ENCODE results near the gene APBA2.
"Not testable (repeated sequence)": the region's sequence is repeated elsewhere in the genome, so short reads cannot be mapped to it uniquely, and the experiment has no call there.

The APBA2 gene

DNA sequence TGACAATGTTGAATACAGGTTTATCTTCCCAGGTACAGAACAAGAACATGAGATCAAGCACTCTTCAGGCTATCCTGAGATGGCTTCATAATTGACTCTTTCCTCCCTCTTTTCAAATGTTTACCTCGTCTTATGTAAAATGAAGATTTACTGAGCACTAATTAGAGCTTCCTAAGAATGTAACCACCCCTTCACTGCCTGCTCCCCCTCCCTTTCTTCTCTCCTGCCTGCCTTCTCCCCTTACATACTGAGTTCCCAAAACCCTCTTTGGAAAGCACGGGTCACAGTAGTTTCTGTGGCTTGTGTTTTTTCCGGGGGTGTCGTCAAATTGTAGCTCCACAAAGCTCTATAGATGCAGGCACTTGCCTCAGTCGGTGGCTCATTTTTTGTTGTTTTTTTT is 32.1 kb upstream of the APBA2 start:
- not testable (repeated sequence) for H3K36me3 ChIP-seq (ENCODE audit: control insufficient read depth, insufficient read depth, low read length); H3K27ac ChIP-seq (ENCODE audit: insufficient read depth, low read length, poor library complexity, severe bottlenecking); H3K4me3 ChIP-seq (ENCODE audit: insufficient read depth, low read depth, low read length, poor library complexity, severe bottlenecking)

DNA sequence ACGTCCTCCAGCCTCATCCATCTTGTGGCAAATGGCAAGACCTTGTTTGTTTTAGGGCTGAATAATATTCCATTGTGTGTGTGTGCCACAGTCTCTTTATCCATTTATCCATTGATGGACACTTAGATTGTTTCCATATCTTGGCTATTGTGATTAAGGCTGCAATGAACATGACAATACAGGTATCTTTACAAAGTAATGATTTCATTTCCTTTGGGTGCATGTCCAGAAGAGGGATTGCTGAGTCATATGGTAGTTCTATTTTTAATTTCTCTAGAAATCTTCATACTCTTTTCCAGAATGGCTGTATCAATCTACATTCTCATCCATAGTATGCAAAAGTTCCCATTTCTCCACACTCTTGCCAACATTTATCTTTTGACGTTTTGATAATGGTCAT is 31.2 kb upstream of the APBA2 start:
- not testable (repeated sequence) for DNase-seq; H3K27me3 ChIP-seq (replicated peaks; ENCODE audit: control insufficient read depth, insufficient read depth, low read length, poor library complexity, severe bottlenecking); H3K27ac ChIP-seq (ENCODE audit: insufficient read depth, low read length, poor library complexity, severe bottlenecking); H3K36me3 ChIP-seq (ENCODE audit: control insufficient read depth, insufficient read depth, low read length); H3K4me1 ChIP-seq (ENCODE audit: control insufficient read depth, insufficient read depth, low read length, poor library complexity, severe bottlenecking); H3K4me3 ChIP-seq (ENCODE audit: insufficient read depth, low read depth, low read length, poor library complexity, severe bottlenecking); H3K9me3 ChIP-seq (ENCODE audit: control insufficient read depth, low read length)

More for the DNA sequence above, 32.1 kb upstream of the APBA2 start:
- not testable (repeated sequence) for H3K9me3 ChIP-seq (ENCODE audit: control insufficient read depth, low read length); H3K4me1 ChIP-seq (ENCODE audit: control insufficient read depth, insufficient read depth, low read length, poor library complexity, severe bottlenecking); DNase-seq; H3K27me3 ChIP-seq (replicated peaks; ENCODE audit: control insufficient read depth, insufficient read depth, low read length, poor library complexity, severe bottlenecking)

DNA sequence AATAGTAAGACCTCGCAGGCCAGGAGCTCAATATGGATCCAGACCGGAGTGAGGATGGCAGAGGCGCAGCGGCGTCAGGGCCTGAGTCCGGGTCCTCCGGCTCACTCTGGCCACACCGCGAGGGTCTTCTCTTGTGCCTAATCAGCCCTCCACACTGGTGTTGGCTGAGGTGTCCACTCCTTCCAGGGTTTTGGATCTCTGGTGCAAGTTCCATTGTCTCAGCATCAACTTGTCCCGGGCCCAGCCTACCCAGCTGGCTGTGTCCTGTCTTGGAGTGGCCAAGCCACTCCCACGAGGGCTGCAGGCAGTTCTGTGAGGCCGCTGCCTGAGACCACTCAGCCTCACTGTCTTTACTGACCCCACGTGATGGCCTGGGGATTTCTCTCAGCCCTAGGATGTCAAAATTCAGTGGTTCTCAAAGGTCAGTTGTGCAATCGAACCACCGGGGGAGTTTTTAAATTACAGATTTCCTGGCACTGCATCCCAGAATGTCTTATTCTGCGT is 24.7 kb upstream of the APBA2 start:
- Histone ChIP-seq H3K4me3 (ENCODE audit: insufficient read depth, low read depth, low read length, poor library complexity, severe bottlenecking) (no peak overlapping the region), H3K36me3 (ENCODE audit: control insufficient read depth, insufficient read depth, low read length) (no peaks in the 10 kb centered on the region), H3K27ac (ENCODE audit: insufficient read depth, low read length, poor library complexity, severe bottlenecking) (no peak overlapping the region), H3K9me3 (ENCODE audit: control insufficient read depth, low read length) (no peaks in the 10 kb centered on the region), H3K27me3 (replicated peaks; ENCODE audit: control insufficient read depth, insufficient read depth, low read length, poor library complexity, severe bottlenecking) (no peaks in the 10 kb centered on the region), H3K4me1 (ENCODE audit: control insufficient read depth, insufficient read depth, low read length, poor library complexity, severe bottlenecking) (no peaks in the 10 kb centered on the region)
- DNase-seq: no peak

DNA sequence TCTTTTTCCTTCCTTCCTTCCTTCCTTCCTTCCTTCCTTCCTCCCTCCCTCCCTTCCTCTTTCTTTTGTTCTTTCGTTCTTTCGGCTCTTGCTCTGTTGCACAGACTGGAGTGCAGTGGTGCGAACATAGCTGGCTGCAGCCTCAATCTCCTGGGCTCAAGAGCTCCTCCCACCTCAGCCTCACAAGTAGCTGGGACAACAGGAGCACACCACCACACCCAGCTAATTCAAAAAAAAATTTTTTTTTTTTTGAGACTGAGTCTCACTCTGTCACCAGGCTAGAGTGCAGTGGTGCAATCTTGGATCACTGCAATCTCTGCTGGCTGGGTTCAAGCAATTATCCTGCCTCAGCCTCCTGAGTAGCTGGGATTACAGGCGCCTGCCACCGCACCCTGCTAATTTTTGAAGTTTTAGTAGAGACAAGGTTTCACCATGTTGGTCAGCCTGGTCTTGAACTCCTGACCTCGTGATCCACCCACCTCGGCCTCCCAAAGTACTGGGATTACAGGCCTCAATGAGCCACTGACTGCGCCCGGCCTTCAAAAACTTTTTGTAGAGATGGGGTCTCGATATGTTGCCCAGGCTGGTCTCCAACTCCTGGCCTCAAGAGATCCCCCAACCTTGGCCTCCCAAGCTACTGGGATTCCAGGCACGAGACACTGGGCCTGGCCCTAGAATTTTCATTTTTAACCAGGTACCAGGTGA is 24.0 kb upstream of the APBA2 start:
- not testable (repeated sequence) for H3K27ac ChIP-seq (ENCODE audit: insufficient read depth, low read length, poor library complexity, severe bottlenecking); DNase-seq; H3K4me1 ChIP-seq (ENCODE audit: control insufficient read depth, insufficient read depth, low read length, poor library complexity, severe bottlenecking); H3K4me3 ChIP-seq (ENCODE audit: insufficient read depth, low read depth, low read length, poor library complexity, severe bottlenecking); H3K9me3 ChIP-seq (ENCODE audit: control insufficient read depth, low read length); H3K27me3 ChIP-seq (replicated peaks; ENCODE audit: control insufficient read depth, insufficient read depth, low read length, poor library complexity, severe bottlenecking); H3K36me3 ChIP-seq (ENCODE audit: control insufficient read depth, insufficient read depth, low read length)

DNA sequence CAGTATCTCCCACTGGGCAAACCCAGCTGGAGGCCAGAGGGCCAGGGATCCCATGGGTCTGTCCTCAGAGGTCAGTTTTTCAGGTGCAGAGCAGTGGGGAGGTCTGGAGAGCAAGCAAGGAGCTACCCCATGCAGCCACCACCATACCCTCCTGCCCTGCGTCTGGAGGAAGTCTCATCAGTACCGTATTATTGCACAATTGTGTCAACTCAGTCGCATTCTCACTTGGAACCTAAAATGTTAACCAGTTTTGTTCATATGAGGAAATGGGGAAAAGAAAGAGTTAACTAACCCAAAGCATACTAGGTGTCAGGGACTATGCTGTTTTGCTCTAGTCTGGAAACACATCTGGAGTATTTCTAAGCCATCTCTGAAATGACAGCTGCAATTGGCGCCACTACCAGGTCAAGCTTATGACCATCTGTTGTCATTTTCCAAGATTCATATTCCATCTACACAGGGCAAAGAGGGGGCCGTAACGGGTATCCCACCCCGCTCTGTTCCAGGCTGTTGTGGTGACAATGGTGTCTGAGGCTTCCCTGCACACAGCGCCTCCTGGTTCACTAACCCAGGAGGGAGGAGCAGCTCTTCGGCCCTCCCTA is 16.9 kb upstream of the APBA2 start:
- Histone ChIP-seq H3K36me3 (ENCODE audit: control insufficient read depth, insufficient read depth, low read length) (no peaks in the 10 kb centered on the region), H3K9me3 (ENCODE audit: control insufficient read depth, low read length) (no peaks in the 10 kb centered on the region), H3K27ac (ENCODE audit: insufficient read depth, low read length, poor library complexity, severe bottlenecking) (no peak overlapping the region), H3K27me3 (replicated peaks; ENCODE audit: control insufficient read depth, insufficient read depth, low read length, poor library complexity, severe bottlenecking) (no peaks in the 10 kb centered on the region), H3K4me3 (ENCODE audit: insufficient read depth, low read depth, low read length, poor library complexity, severe bottlenecking) (no peak overlapping the region), H3K4me1 (ENCODE audit: control insufficient read depth, insufficient read depth, low read length, poor library complexity, severe bottlenecking) (no peaks in the 10 kb centered on the region)
- no peak for DNase-seq

DNA sequence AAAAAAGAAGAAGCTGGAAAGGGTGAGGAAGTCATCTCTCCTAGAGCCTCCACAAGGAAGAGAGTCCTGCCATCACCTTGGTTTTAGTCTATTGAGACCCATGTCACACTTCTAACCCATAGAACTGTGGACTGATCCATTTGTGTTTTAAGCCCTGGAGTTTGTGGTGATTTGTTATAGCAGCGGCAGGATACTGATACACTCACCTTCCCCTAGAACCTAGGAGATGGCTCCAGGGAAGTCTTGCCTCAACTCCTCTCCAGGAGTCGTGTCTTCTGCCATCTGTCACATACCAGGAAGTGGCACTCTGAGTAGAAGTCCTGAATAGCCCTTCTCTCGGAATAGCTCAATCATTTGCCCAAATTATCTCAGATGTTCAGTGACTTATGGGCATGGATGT is 14.6 kb upstream of the APBA2 start:
- Histone ChIP-seq H3K27ac (ENCODE audit: insufficient read depth, low read length, poor library complexity, severe bottlenecking) (no peak overlapping the region), H3K4me3 (ENCODE audit: insufficient read depth, low read depth, low read length, poor library complexity, severe bottlenecking) (no peak overlapping the region), H3K27me3 (replicated peaks; ENCODE audit: control insufficient read depth, insufficient read depth, low read length, poor library complexity, severe bottlenecking) (no peaks in the 10 kb centered on the region), H3K4me1 (ENCODE audit: control insufficient read depth, insufficient read depth, low read length, poor library complexity, severe bottlenecking) (no peaks in the 10 kb centered on the region), H3K9me3 (ENCODE audit: control insufficient read depth, low read length) (no peaks in the 10 kb centered on the region), H3K36me3 (ENCODE audit: control insufficient read depth, insufficient read depth, low read length) (no peaks in the 10 kb centered on the region)
- DNase-seq: no peak

DNA sequence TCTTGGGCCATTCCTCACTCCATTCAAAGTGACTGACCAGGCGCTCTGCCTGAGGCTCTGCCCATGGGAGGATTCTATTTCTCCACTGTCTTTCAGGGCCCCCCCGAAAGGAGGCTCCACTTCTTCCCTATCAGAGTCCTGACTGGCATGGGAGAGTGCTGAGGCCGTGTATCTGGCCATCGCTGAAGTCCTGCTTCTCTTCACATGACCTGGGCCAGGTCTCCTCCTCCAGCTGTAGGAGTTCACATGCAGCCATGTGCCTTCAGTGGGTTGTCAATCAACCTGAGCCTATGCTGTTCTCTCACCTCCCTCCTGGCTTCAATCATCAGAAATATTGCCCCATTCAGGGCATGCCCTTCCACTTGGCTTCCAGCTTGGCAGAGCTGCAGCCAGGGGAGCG is 12.8 kb upstream of the APBA2 start:
- H3K4me3 ChIP-seq (ENCODE audit: insufficient read depth, low read depth, low read length, poor library complexity, severe bottlenecking): no peak overlapping the region
- H3K36me3 ChIP-seq (ENCODE audit: control insufficient read depth, insufficient read depth, low read length): no peaks in the 10 kb centered on the region
- H3K27me3 ChIP-seq (replicated peaks; ENCODE audit: control insufficient read depth, insufficient read depth, low read length, poor library complexity, severe bottlenecking): no peaks in the 10 kb centered on the region
- no peak for DNase-seq
- H3K27ac ChIP-seq (ENCODE audit: insufficient read depth, low read length, poor library complexity, severe bottlenecking): no peak overlapping the region
- no peaks in the 10 kb centered on the region for H3K4me1 ChIP-seq (ENCODE audit: control insufficient read depth, insufficient read depth, low read length, poor library complexity, severe bottlenecking)
- no peaks in the 10 kb centered on the region for H3K9me3 ChIP-seq (ENCODE audit: control insufficient read depth, low read length)

DNA sequence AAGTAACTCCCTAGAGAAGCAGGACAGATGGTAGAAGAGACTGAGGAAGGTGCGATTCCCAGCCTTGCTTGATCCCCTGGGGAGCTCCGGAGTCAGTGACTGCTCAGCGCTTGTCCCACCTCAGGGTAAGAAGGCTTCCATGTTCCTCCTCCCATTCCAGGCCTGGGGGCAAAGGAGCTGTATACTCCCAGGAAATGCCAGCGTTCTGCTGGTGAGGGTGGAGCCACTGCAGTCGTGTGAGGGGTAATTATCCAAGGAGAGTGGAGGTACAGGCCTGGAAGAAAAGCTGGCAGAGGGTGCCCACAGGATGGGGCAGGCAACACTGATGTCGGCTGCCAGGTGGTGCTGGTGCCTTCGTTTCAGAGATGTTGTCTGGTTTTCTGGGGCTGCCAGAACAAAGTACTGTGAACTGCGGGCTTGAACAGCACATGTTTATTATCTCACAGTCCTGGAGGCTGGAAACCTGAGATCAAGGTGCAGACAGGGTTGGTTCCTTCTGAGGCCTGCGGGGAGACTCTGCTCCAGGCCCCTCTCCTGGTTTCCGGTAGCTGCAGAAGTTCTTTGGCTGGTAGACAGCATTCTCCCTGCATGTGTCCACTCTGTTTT is 12.1 kb upstream of the APBA2 start:
- no peaks in the 10 kb centered on the region for H3K4me1 ChIP-seq (ENCODE audit: control insufficient read depth, insufficient read depth, low read length, poor library complexity, severe bottlenecking)
- H3K27me3 ChIP-seq (replicated peaks; ENCODE audit: control insufficient read depth, insufficient read depth, low read length, poor library complexity, severe bottlenecking): no peaks in the 10 kb centered on the region
- H3K9me3 ChIP-seq (ENCODE audit: control insufficient read depth, low read length): no peaks in the 10 kb centered on the region
- H3K27ac ChIP-seq (ENCODE audit: insufficient read depth, low read length, poor library complexity, severe bottlenecking): no peak overlapping the region
- no peak overlapping the region for H3K4me3 ChIP-seq (ENCODE audit: insufficient read depth, low read depth, low read length, poor library complexity, severe bottlenecking)
- no peaks in the 10 kb centered on the region for H3K36me3 ChIP-seq (ENCODE audit: control insufficient read depth, insufficient read depth, low read length)
- DNase-seq: no peak

DNA sequence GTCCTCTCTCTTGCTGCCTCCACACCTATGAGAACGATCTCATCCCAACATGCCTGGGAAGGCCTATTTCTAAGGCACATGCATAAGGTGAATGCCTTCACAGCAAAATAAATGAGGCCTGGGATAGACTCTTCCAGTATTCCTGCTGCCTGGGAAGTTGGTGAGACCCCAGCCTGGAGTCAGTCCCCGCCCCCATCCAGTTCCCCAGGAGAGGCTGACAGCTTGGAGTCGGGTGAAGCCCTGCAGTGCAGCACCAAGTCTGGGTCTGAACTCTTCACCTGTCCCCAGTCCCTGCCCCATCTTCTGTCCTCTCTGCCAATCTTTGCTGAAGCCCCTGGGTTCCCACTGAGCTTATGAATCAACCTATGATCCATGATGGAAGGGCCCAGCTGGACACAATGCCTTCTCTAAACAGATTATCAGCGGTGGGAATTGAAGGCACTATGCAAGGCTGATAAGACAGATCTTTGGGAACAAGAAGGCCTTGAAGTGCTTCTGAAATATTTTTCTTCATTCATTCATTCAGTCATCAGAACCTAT is 10.2 kb upstream of the APBA2 start:
- H3K27ac ChIP-seq (ENCODE audit: insufficient read depth, low read length, poor library complexity, severe bottlenecking): no peak overlapping the region
- no peaks in the 10 kb centered on the region for H3K27me3 ChIP-seq (replicated peaks; ENCODE audit: control insufficient read depth, insufficient read depth, low read length, poor library complexity, severe bottlenecking)
- no peak for DNase-seq
- no peaks in the 10 kb centered on the region for H3K4me1 ChIP-seq (ENCODE audit: control insufficient read depth, insufficient read depth, low read length, poor library complexity, severe bottlenecking)
- no peaks in the 10 kb centered on the region for H3K36me3 ChIP-seq (ENCODE audit: control insufficient read depth, insufficient read depth, low read length)
- H3K4me3 ChIP-seq (ENCODE audit: insufficient read depth, low read depth, low read length, poor library complexity, severe bottlenecking): no peak overlapping the region
- no peaks in the 10 kb centered on the region for H3K9me3 ChIP-seq (ENCODE audit: control insufficient read depth, low read length)

Data from effector memory CD4-positive, alpha-beta T cell (primary cell).